DMS114 treated with DMSO at 0.1 percent for 48 hours (cell line): ENCODE results near the gene S100P.
"Not testable (repeated sequence)": the region's sequence is repeated elsewhere in the genome, so short reads cannot be mapped to it uniquely, and the experiment has no call there.

Experiments
- DNase-seq: peaks from one replicate; lab custom pipeline; 2025; ENCODE audit not compliant: unreplicated experiment; lab: John Stamatoyannopoulos, UW

The S100P gene

GRCh38 chr4:6672541-6673190, 21.0 kb upstream of the S100P start:
- DNase-seq = not testable (repeated sequence)

- DNase-seq = not testable (repeated sequence)
Measured at GRCh38 chr4:6673191-6673659, 20.5 kb upstream of the S100P start.

- DNase-seq = peak; percentile 83
Measured at GRCh38 chr4:6673660-6674499, 19.8 kb upstream of the S100P start.

GRCh38 chr4:6674500-6675149, 19.1 kb upstream of the S100P start:
- no peak for DNase-seq

- no peak for DNase-seq
Measured at GRCh38 chr4:6676722-6677558, 16.7 kb upstream of the S100P start.

GRCh38 chr4:6680372-6681034, 13.2 kb upstream of the S100P start:
- no peak for DNase-seq

GRCh38 chr4:6681191-6681590, 12.5 kb upstream of the S100P start:
- no peak for DNase-seq

- no peak for DNase-seq
Measured at GRCh38 chr4:6682862-6683590, 10.7 kb upstream of the S100P start.

- DNase-seq = no peak
Measured at GRCh38 chr4:6684656-6685055, 9.0 kb upstream of the S100P start.

GRCh38 chr4:6686104-6686787, 7.4 kb upstream of the S100P start:
- no peak for DNase-seq

GRCh38 chr4:6687947-6688878, 5.5 kb upstream of the S100P start:
- DNase-seq = no peak

GRCh38 chr4:6688879-6689505, 4.7 kb upstream of the S100P start:
- DNase-seq = no peak

- DNase-seq = no peak
Measured at GRCh38 chr4:6689506-6689960, 4.1 kb upstream of the S100P start.

GRCh38 chr4:6692379-6692778, 1.3 kb upstream of the S100P start:
- no peak for DNase-seq

GRCh38 chr4:6692806-6693205, 872 bp upstream of the S100P start:
- no peak for DNase-seq

GRCh38 chr4:6694177-6694901, 661 bp downstream of the S100P start:
- no peak for DNase-seq
